Osteoblast (primary cell): Measurements from ENCODE around the gene REEP5. TPM values are rescaled to one million over a fixed set of nuclear protein-coding genes. Genes with fewer than 3 reads are reported as not detected.
"Not testable (repeated sequence)": the region's sequence is repeated elsewhere in the genome, so short reads cannot be mapped to it uniquely, and the experiment has no call there.

ENCODE experiments used
- DNase-seq: peaks from one replicate; pipeline ENCODE4 v3.0.0; 2011; ENCODE audit warnings: low spot score, mixed read lengths; ENCODE audit not compliant: insufficient read length; ENCODE audit errors: missing footprints
- H2AFZ ChIP-seq: 2 replicates; pipeline ENCODE4 v1.6.0; 2011; ENCODE audit warnings: mild to moderate bottlenecking, low read length
- H3K27ac ChIP-seq: 2 replicates; pipeline ENCODE4 v1.5.1; 2011; ENCODE audit warnings: mild to moderate bottlenecking, low read depth, low read length, moderate library complexity
- H3K27me3 ChIP-seq: 2 replicates; pipeline ENCODE4 v1.6.0; 2012; ENCODE audit warnings: mild to moderate bottlenecking, control low read depth, inconsistent platforms, low read length, moderate library complexity; ENCODE audit not compliant: insufficient read depth
- H3K36me3 ChIP-seq: 2 replicates; pipeline ENCODE4 v1.5.1; 2011; ENCODE audit warnings: mild to moderate bottlenecking, low read length, control low read depth, moderate library complexity; ENCODE audit not compliant: insufficient read depth
- H3K4me1 ChIP-seq: 2 replicates; pipeline ENCODE4 v1.5.1; 2011; ENCODE audit warnings: mild to moderate bottlenecking, low read length, control low read depth, moderate library complexity; ENCODE audit not compliant: insufficient read depth
- H3K4me2 ChIP-seq: 2 replicates; pipeline ENCODE4 v1.6.0; 2011; ENCODE audit warnings: mild to moderate bottlenecking, low read length; ENCODE audit not compliant: insufficient read depth
- H3K4me3 ChIP-seq: fragments of 200-600 bp; sonication (generic); 3 replicates; pipeline ENCODE4 v1.5.1; 2012; ENCODE audit warnings: mild to moderate bottlenecking, low read length, inconsistent platforms; ENCODE audit not compliant: insufficient read depth
- H3K79me2 ChIP-seq: 2 replicates; pipeline ENCODE4 v1.6.0; 2012; ENCODE audit warnings: mild to moderate bottlenecking, low read length, control low read depth, inconsistent platforms; ENCODE audit not compliant: insufficient read depth
- H3K9me3 ChIP-seq: 2 replicates; pipeline ENCODE4 v1.5.1; 2011; ENCODE audit warnings: low read depth, low read length, control low read depth
- H4K20me1 ChIP-seq: 2 replicates; pipeline ENCODE4 v1.6.0; 2012; ENCODE audit warnings: mild to moderate bottlenecking, low read length, control low read depth; ENCODE audit not compliant: insufficient read depth
- total RNA-seq: library from RNA; depleted of rRNA; stranded (reverse); fragments of >200 nt; gene quantifications from 2 replicates; pipeline ENCODE4 v1.2.3, GENCODE V29; 2012
- TF ChIP-seq, protein P1 (sequence below): IDR thresholded peaks from 2 replicates; pipeline ENCODE4 v1.5.1; 2011; ENCODE audit warnings: mild to moderate bottlenecking, low read depth, low read length, moderate library complexity; ENCODE audit errors: extremely low read depth

The REEP5 gene
- total RNA-seq, 1 donor = 37.3 TPM

DNA sequence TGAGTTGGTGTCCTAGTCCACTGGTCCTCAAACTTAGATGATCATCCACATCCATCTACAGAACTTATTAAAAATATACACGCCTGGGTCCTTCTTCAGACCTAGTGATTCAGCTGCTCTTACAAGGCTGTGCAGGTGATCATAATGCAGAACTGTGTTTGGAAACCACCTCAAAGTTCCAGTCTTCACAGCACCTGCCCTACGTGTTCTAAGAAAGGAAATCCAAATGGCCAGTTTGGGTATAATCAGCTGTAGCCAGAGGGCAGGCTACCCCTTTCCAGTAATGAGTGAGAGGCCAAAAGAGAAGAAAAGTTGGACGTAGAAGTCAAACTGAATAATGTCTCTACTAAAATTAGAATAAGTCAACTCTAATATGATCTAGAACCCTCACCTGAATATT is 15.4 kb downstream of the REEP5 start:
- TF ChIP-seq, protein P1, sequence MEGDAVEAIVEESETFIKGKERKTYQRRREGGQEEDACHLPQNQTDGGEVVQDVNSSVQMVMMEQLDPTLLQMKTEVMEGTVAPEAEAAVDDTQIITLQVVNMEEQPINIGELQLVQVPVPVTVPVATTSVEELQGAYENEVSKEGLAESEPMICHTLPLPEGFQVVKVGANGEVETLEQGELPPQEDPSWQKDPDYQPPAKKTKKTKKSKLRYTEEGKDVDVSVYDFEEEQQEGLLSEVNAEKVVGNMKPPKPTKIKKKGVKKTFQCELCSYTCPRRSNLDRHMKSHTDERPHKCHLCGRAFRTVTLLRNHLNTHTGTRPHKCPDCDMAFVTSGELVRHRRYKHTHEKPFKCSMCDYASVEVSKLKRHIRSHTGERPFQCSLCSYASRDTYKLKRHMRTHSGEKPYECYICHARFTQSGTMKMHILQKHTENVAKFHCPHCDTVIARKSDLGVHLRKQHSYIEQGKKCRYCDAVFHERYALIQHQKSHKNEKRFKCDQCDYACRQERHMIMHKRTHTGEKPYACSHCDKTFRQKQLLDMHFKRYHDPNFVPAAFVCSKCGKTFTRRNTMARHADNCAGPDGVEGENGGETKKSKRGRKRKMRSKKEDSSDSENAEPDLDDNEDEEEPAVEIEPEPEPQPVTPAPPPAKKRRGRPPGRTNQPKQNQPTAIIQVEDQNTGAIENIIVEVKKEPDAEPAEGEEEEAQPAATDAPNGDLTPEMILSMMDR = no peak
- Histone ChIP-seq H3K4me3 (no peak overlapping the region), H3K4me2 (no peak overlapping the region), H3K4me1 (no peaks in the 10 kb centered on the region), H3K79me2 (peaks cover 80% of the 10 kb centered on the region), H2AFZ (no peak overlapping the region), H3K9me3 (no peaks in the 10 kb centered on the region), H3K27ac (no peak overlapping the region), H3K27me3 (no peaks in the 10 kb centered on the region), H3K36me3 (peaks cover 47% of the 10 kb centered on the region), H4K20me1 (peaks cover 25% of the 10 kb centered on the region)
- no peak for DNase-seq

DNA sequence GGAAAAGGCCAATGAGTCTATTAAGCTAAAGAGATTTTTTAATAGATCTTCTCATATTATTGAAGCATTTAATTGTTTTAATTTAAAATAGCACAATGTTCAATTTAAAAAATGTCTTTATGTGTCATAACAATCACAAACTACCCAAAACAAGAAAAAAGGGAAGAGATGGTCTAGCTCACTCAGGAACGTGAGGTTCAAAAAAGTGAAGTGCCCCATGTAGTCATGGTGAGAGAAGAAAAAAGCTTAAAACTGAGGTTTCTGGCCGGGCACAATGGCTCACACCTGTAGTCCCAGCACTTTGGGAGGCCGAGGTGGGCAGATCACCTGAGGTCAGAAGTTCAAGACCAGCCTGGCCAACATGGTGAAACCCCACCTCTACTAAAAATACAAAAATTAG is 17.0 kb downstream of the REEP5 start:
- H3K9me3 ChIP-seq, H3K4me2 ChIP-seq, H3K4me3 ChIP-seq, H3K27me3 ChIP-seq, H3K4me1 ChIP-seq, H2AFZ ChIP-seq, DNase-seq, H3K27ac ChIP-seq: not testable (repeated sequence)
- Histone ChIP-seq H3K79me2 (peaks cover 67% of the 10 kb centered on the region), H4K20me1 (peaks cover 20% of the 10 kb centered on the region), H3K36me3 (peaks cover 49% of the 10 kb centered on the region)

DNA sequence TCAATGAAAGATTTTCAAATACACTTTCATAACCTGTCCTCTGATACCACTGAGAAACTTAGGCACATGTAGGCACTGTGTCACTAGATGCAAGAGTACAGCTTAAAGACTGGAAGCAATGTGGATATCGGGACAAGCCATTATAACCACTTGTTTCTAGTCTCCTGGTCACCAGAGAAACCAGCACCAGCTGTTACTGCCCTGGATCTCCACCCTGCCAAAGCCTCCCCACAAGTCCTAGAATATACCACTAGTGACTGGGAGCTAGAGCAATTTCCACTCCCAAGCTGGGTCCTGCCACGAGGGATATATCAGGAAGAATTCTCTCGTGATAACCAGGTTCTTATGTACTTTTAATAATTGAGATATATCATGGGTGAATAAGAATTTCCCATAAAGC is 19.5 kb downstream of the REEP5 start:
- H3K79me2 ChIP-seq = peaks cover 59% of the 10 kb centered on the region
- DNase-seq = no peak

DNA sequence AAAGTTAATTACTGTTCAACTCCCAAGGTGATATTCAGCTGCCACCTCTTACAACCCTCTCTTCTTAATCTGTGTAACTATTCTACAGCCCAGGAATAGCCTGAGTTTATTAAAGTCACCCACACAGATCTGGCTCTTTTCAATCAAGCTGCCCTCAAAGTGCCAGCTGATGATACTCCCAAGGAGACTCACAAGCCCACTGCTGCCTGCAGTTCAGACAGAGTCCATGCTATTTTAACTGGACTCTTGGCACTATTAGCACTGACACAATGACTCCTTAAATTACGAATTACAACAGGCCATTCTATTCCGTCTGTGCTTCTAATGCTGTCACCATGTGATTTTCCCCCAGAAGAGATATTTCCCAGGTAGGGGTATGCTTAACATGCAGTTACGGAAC is 26.3 kb downstream of the REEP5 start:
- Histone ChIP-seq H3K9me3 (no peaks in the 10 kb centered on the region), H3K36me3 (peaks cover 52% of the 10 kb centered on the region), H3K4me3 (no peak overlapping the region), H2AFZ (no peak overlapping the region), H4K20me1 (peaks cover 12% of the 10 kb centered on the region), H3K4me1 (no peaks in the 10 kb centered on the region), H3K4me2 (no peak overlapping the region), H3K27me3 (no peaks in the 10 kb centered on the region), H3K79me2 (peaks cover 25% of the 10 kb centered on the region), H3K27ac (no peak overlapping the region)
- TF ChIP-seq, protein P1 = no peak
- no peak for DNase-seq

More for the DNA sequence above, 19.5 kb downstream of the REEP5 start:
- H3K4me2 ChIP-seq = no peak overlapping the region
- H3K27me3 ChIP-seq = no peaks in the 10 kb centered on the region
- H3K4me1 ChIP-seq = no peaks in the 10 kb centered on the region
- TF ChIP-seq, protein P1 = no peak
- no peak overlapping the region for H3K27ac ChIP-seq
- no peak overlapping the region for H3K4me3 ChIP-seq
- peaks cover 57% of the 10 kb centered on the region for H3K36me3 ChIP-seq
- peaks cover 19% of the 10 kb centered on the region for H4K20me1 ChIP-seq
- H2AFZ ChIP-seq = no peak overlapping the region
- H3K9me3 ChIP-seq = no peaks in the 10 kb centered on the region
